GM12878 (cell line): Measurements from ENCODE around the gene ERO1A. TPM values are rescaled to one million over a fixed set of nuclear protein-coding genes. Genes with fewer than 3 reads are reported as not detected.

Source experiments
- ATAC-seq: fragments of 200-7000 bp; cut with Tn5 transposase; 3 replicates; pipeline ENCODE4 v1.9.1; 2020; ENCODE audit warnings: mild to moderate bottlenecking, moderate library complexity
- BruUV-seq: library from RNA; stranded (reverse); fragments of 400-500 nt; replicated peaks from 2 replicates; lab custom pipeline; 2021; lab: Mats Ljungman, UMichigan
- CTCF ChIA-PET: fragments of 300-600 bp; sonication (Branson Sonifier 250); formaldehyde crosslinking; extraction: SDS; loops from one replicate; lab custom pipeline; 2021; ENCODE audit warnings: inconsistent platforms; lab: Yijun Ruan, JAX
- POLR2A ChIA-PET: fragments of 350-600 bp; formaldehyde crosslinking; extraction: SDS; loops from one replicate; lab custom pipeline; 2021; ENCODE audit warnings: inconsistent platforms; lab: Charles Lee
- RAD21 ChIA-PET: fragments of 300-600 bp; sonication (Branson Sonifier 250); formaldehyde crosslinking; loops from one replicate; lab custom pipeline; 2023; ENCODE audit warnings: antibody characterized with exemption; ENCODE audit not compliant: unreplicated experiment; lab: Charles Lee
- SMC1A ChIA-PET: fragments of 300-600 bp; sonication (Branson Sonifier 250); formaldehyde crosslinking; loops from one replicate; lab custom pipeline; 2023; ENCODE audit not compliant: unreplicated experiment, uncharacterized antibody; lab: Charles Lee
- DNase-seq: peaks from one replicate; pipeline ENCODE4 v3.0.0-alpha.2; 2011; ENCODE audit warnings: low read depth, low spot score
- FAIRE-seq: peaks from 3 replicates; lab custom pipeline; 2011; peaks lifted over from hg19 to GRCh38; lab: Jason Lieb, UNC
- H2AFZ ChIP-seq: 2 replicates; pipeline ENCODE4 v1.6.0; 2011; ENCODE audit warnings: low read depth, low read length, control low read depth; ENCODE audit not compliant: control insufficient read depth
- H3K27ac ChIP-seq: 2 replicates; pipeline ENCODE4 v1.5.1; 2011; ENCODE audit warnings: control low read depth; ENCODE audit not compliant: control insufficient read depth, insufficient read depth
- H3K27me3 ChIP-seq, 2 experiments: replicated peaks in 1 of 2; 2 replicates each; pipeline versions ENCODE4 v1.6.0 to v1.6.1; 2011; ENCODE audit warnings: low read length in 1 of 2; ENCODE audit not compliant: control insufficient read depth in 2 of 2, insufficient read depth in 2 of 2
- H3K36me3 ChIP-seq, 2 experiments: 2 replicates each; pipeline ENCODE4 v1.5.1; 2011; ENCODE audit warnings: low read length in 1 of 2; ENCODE audit not compliant: control insufficient read depth in 2 of 2, insufficient read depth in 2 of 2
- H3K4me1 ChIP-seq: 2 replicates; pipeline ENCODE4 v1.6.1; 2011; ENCODE audit warnings: mild to moderate bottlenecking, low read length, moderate library complexity, mixed read lengths; ENCODE audit not compliant: control insufficient read depth, insufficient read depth
- H3K4me2 ChIP-seq: 2 replicates; pipeline ENCODE4 v1.6.0; 2011; ENCODE audit warnings: control low read depth; ENCODE audit not compliant: control insufficient read depth, insufficient read depth
- H3K4me3 ChIP-seq: fragments of 200-600 bp; sonication (generic); 2 replicates; pipeline ENCODE4 v1.5.1; 2016
- H3K79me2 ChIP-seq: 2 replicates; pipeline ENCODE4 v1.6.0; 2011; ENCODE audit warnings: low read length; ENCODE audit not compliant: control insufficient read depth, insufficient read depth
- H3K9ac ChIP-seq: 2 replicates; pipeline ENCODE4 v1.8.0; 2011; ENCODE audit warnings: low read length, control low read depth, mixed read lengths; ENCODE audit not compliant: control insufficient read depth, insufficient read depth
- H3K9me3 ChIP-seq: replicated peaks from 3 replicates; pipeline ENCODE4 v1.5.1; 2011; ENCODE audit warnings: mild to moderate bottlenecking, low read length; ENCODE audit not compliant: control insufficient read depth, insufficient read depth
- H4K20me1 ChIP-seq: 2 replicates; pipeline ENCODE4 v1.6.0; 2011; ENCODE audit not compliant: control insufficient read depth, insufficient read depth
- CTCF ChIP-seq, 3 experiments: IDR thresholded peaks in 2 of 3; conservative IDR thresholded peaks in 1 of 3; 2 replicates each; pipeline ENCODE4 v1.5.1; 2011; ENCODE audit warnings: low read depth in 3 of 3, low read length in 3 of 3, mild to moderate bottlenecking in 3 of 3, control low read depth in 2 of 3, moderate library complexity in 2 of 3, inconsistent platforms in 1 of 3, mixed read lengths in 1 of 3; ENCODE audit not compliant: control insufficient read depth in 2 of 3, insufficient read depth in 1 of 3; ENCODE audit errors: extremely low read depth in 1 of 3
- EGR1 ChIP-seq, 2 experiments: IDR thresholded peaks; 1 replicate in 1 of 2; 2 replicates in 1 of 2; pipeline ENCODE4 v1.6.1; 2011 to 2012; ENCODE audit warnings: low read depth in 2 of 2, low read length in 2 of 2, borderline replicate concordance in 1 of 2, mild to moderate bottlenecking in 1 of 2, moderate library complexity in 1 of 2
- MYB ChIP-seq: fragments of 150-350 bp; IDR thresholded peaks from 2 replicates; pipeline ENCODE4 v1.6.1; 2014; ENCODE audit warnings: mild to moderate bottlenecking, low read depth, low read length, borderline replicate concordance
- RAD21 ChIP-seq: IDR thresholded peaks from 2 replicates; pipeline ENCODE4 v1.6.1; 2011; ENCODE audit warnings: mild to moderate bottlenecking, low read depth, low read length, moderate library complexity; ENCODE audit not compliant: insufficient read depth
- SREBF1 ChIP-seq: IDR thresholded peaks from 2 replicates; pipeline ENCODE4 v1.6.1; 2012; ENCODE audit warnings: mild to moderate bottlenecking, low read length
- ZNF24 ChIP-seq: fragments of 450-650 bp; IDR thresholded peaks from 2 replicates; pipeline ENCODE4 v1.6.1; 2017; ENCODE audit warnings: antibody characterized with exemption, mild to moderate bottlenecking
- WGBS: methylation state at CpG from one replicate; pipeline ENCODE4 v1.1.6; 2016; ENCODE audit warnings: low lambda C conversion rate; ENCODE audit not compliant: insufficient replicate concordance, insufficient coverage; ENCODE audit errors: missing lambda C conversion rate; 5-methylcytosine and 5-hydroxymethylcytosine counted together
- in situ Hi-C: fragments of 300-500 bp; cut with MboI; formaldehyde crosslinking; loops from 9 replicates; pipeline ENCODE4 v1.14.3; 2018; ENCODE audit warnings: mixed read lengths
- intact Hi-C: fragments of 100-400 bp; cut with micrococcal nuclease; formaldehyde crosslinking; loops from one replicate; pipeline ENCODE4 v1.14.2; 2022; ENCODE audit not compliant: unreplicated experiment
- polyA plus RNA-seq, 11 experiments: library from polyadenylated mRNA; depleted of rRNA in 4 of 11; unstranded in 6 of 11; stranded (reverse) in 5 of 11; fragments of >200 nt; fragmentation: Nextera tagmentation in 4 of 11; fragmentation: Illumina TruSeq in 1 of 11; extraction: Ambion mirVana in 4 of 11; extraction: Trizol in 1 of 11; gene quantifications; 1 replicate in 1 of 11; 2 replicates in 10 of 11; pipeline versions ENCODE4 v1.2.1 to v1.2.3, GENCODE V29; 2011 to 2016; ENCODE audit warnings: inconsistent platforms in 2 of 11, missing spikeins in 2 of 11, low read depth in 1 of 11
- total RNA-seq, 4 experiments: library from RNA; depleted of rRNA in 3 of 4; stranded (reverse); fragments of >200 nt in 3 of 4; fragmentation: Illumina TruSeq in 1 of 4; extraction: Trizol in 1 of 4; gene quantifications; 2 replicates each; pipeline versions ENCODE4 v1.2.1 to v1.2.3, GENCODE V29; 2013 to 2021

ERO1A gene
- total and polyA plus RNA-seq, 10 of the 15 experiments (the other 5 are each of a cell fraction or from before 2014, with no cell fraction given) = 17.5 to 93.1 (median 48.5) TPM

DNA sequence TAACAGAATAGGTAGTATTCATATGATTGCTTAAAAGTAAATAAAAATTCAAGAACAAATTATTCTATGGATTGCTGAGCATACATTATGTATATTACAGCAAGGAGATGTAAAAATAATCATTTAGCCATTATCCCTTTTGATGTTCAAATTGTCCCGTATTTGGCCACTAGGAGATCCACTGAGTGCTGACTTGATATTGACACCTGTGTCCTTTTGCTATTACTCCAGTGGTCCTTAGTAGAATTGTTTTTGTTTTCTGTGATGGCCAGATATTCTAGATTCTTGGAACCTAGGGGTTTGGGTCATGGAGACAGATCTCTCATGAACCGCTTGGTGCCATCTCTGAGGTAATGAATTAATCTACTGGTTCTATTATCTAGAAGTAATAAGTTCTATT lies 16.8 kb downstream of the ERO1A start:
- ChIA-PET SMC1A (interaction anchor here (2.2 kb wide), 1 partner anchor 13 kb away, joined by 5 read pairs; no protein-coding TSS in a partner anchor), CTCF (no interaction called here), RAD21 (no interaction called here), POLR2A (no interaction called here)
- Histone ChIP-seq H4K20me1 (no peaks in the 10 kb centered on the region), H3K79me2 (peaks cover 6% of the 10 kb centered on the region), H3K4me3 (no peak overlapping the region), H3K4me1 (no peaks in the 10 kb centered on the region), H3K4me2 (no peak overlapping the region), H3K36me3 (peaks cover 1 to 32% of the 10 kb centered on the region in 2 experiments), H3K27me3 (no peaks in the 10 kb centered on the region), H3K9me3 (no peaks in the 10 kb centered on the region), H2AFZ (no peak overlapping the region), H3K9ac (no peak overlapping the region), H3K27ac (no peak overlapping the region)
- 92% methylated on average over 2 of the region's 2 CpGs for WGBS
- TF ChIP-seq CTCF (IDR thresholded peaks at IDR 0.05 in 2 of 3, conservative IDR thresholded peaks at IDR 0.05 in 1 of 3; ENCODE audit: control insufficient read depth in 2 of 3, extremely low read depth in 1 of 3, insufficient read depth in 1 of 3, low read depth in 3 of 3, low read length in 3 of 3) (peak in 2 of 3 experiments; percentile 46 to 49; a peak in 5 of 6 replicates), SREBF1 (no peak), ZNF24 (no peak), EGR1 (IDR thresholded peaks at IDR 0.05; ENCODE audit: borderline replicate concordance in 1 of 2, low read depth in 2 of 2, low read length in 2 of 2) (no peak), RAD21 (peak; percentile 22; the same call in 1 of the 2 replicates), MYB (no peak)
- in situ Hi-C loops = no loop called here
- no peak for DNase-seq
- BruUV-seq = no TSS peak
- no peak for FAIRE-seq
- intact Hi-C loops = no loop called here
- peak; percentile 80 for ATAC-seq
